Fibroblast of lung (primary cell): ENCODE data around the gene EML1. TPM values are rescaled to one million over a fixed set of nuclear protein-coding genes. Genes with fewer than 3 reads are reported as not detected.

ENCODE experiments used
- DNase-seq, 2 donors: peaks; one replicate each; pipeline versions ENCODE4 v3.0.0 to v3.0.0-alpha.2; 2010; ENCODE audit warnings: low read depth in 2 of 2
- H2AFZ ChIP-seq: 2 replicates; pipeline ENCODE4 v1.5.1; 2012; ENCODE audit warnings: low read length, control low read depth, inconsistent platforms
- H3K27ac ChIP-seq: 2 replicates; pipeline ENCODE4 v1.5.1; 2011; ENCODE audit warnings: low read length, control low read depth; ENCODE audit not compliant: insufficient read depth
- H3K27me3 ChIP-seq: 2 replicates; pipeline ENCODE4 v1.5.1; 2011; ENCODE audit warnings: mild to moderate bottlenecking, low read length; ENCODE audit not compliant: control insufficient read depth, insufficient read depth
- H3K36me3 ChIP-seq: 2 replicates; pipeline ENCODE4 v1.5.1; 2011; ENCODE audit warnings: low read length; ENCODE audit not compliant: control insufficient read depth, insufficient read depth
- H3K4me1 ChIP-seq: 2 replicates; pipeline ENCODE4 v1.5.1; 2011; ENCODE audit warnings: low read length; ENCODE audit not compliant: control insufficient read depth, insufficient read depth; ENCODE audit errors: extremely low read depth
- H3K4me2 ChIP-seq: 2 replicates; pipeline ENCODE4 v1.5.1; 2011; ENCODE audit warnings: low read length, control low read depth; ENCODE audit not compliant: insufficient read depth; ENCODE audit errors: extremely low read depth
- H3K4me3 ChIP-seq, 4 experiments: fragments of 200-600 bp in 1 of 4; sonication (generic) in 1 of 4; replicated peaks in 1 of 4; 2 replicates each; pipeline ENCODE4 v1.5.1; 2011 to 2016; ENCODE audit warnings: low read length in 4 of 4, low read depth in 3 of 4, mild to moderate bottlenecking in 3 of 4, control low read depth in 2 of 4, inconsistent platforms in 1 of 4, mixed read lengths in 1 of 4; ENCODE audit not compliant: insufficient read depth in 1 of 4; ENCODE audit errors: control extremely low read depth in 1 of 4
- H3K79me2 ChIP-seq: 2 replicates; pipeline ENCODE4 v1.5.1; 2012; ENCODE audit warnings: mild to moderate bottlenecking, low read length, inconsistent platforms; ENCODE audit not compliant: control insufficient read depth, insufficient read depth
- H3K9ac ChIP-seq: 2 replicates; pipeline ENCODE4 v1.5.1; 2011; ENCODE audit warnings: mild to moderate bottlenecking, low read length, control low read depth; ENCODE audit not compliant: insufficient read depth
- H3K9me3 ChIP-seq: 2 replicates; pipeline ENCODE4 v1.5.1; 2012; ENCODE audit warnings: low read depth, low read length; ENCODE audit not compliant: control insufficient read depth, insufficient read depth
- H4K20me1 ChIP-seq: 2 replicates; pipeline ENCODE4 v1.5.1; 2011; ENCODE audit warnings: low read length; ENCODE audit not compliant: control insufficient read depth, insufficient read depth; ENCODE audit errors: extremely low read depth
- EZH2 ChIP-seq: IDR thresholded peaks from 2 replicates; pipeline ENCODE4 v1.5.1; 2012; ENCODE audit warnings: low read length, control low read depth, mild to moderate bottlenecking; ENCODE audit errors: missing control alignments
- polyA plus RNA-seq, 2 donors: library from polyadenylated mRNA; depleted of rRNA in 1 of 2; stranded (reverse) in 1 of 2; unstranded in 1 of 2; fragments of >200 nt; gene quantifications; 2 replicates each; pipeline ENCODE4 v1.2.1, GENCODE V29; 2011 to 2012; ENCODE audit warnings: missing spikeins in 1 of 2
- total RNA-seq: library from RNA; depleted of rRNA; stranded (reverse); fragments of >200 nt; gene quantifications from 2 replicates; pipeline ENCODE4 v1.2.1, GENCODE V29; 2014
- TF ChIP-seq, protein P1 (sequence below), 2 donors: IDR thresholded peaks in 1 of 2; conservative IDR thresholded peaks in 1 of 2; 1 replicate in 1 of 2; 2 replicates in 1 of 2; pipeline ENCODE4 v1.5.1; 2011 to 2012; ENCODE audit warnings: low read length in 2 of 2, control low read depth in 1 of 2, inconsistent platforms in 1 of 2, low read depth in 1 of 2, mild to moderate bottlenecking in 1 of 2

EML1 gene
- total and polyA plus RNA-seq, 2 donors (not counting 1 experiment from before 2014, with no cell fraction given): 22.4 to 74.5 TPM

DNA sequence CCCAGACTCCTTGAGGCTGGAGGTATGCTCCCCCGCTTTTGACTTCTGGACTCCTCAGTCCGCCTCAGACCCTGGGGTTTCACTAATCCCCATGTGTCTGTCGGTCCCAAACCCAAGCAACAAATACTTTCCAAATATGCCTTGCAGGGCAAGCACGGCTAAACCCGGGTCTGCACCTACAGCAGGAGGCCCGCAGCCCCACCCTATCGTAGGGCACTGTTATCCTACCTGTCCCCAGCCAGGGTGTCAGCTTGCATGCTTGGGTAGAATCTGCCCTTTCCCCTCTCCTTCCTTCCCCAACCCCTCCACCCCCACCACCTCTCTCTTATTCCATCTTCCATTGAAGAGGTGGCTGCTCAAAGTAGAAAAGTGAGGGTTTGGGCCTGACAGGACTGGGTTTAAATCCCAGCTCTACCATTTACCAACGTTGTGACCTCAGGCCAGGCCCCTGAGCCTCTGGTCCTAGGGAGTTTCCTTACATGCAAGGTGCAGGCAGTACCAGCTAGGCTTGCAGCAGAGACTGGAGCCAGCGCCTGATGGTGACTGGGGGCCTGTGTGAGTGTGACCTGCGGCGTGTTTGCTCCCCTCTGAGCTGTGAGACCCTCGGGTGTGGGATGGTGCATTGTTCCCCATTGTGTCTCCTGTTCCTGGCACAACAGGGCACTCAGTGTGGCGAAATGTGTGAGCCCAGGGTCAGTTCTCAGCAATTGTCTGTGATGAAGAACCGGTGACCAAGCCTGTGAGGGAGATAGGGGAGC lies 11.2 kb upstream of the EML1 start:
- Histone ChIP-seq H2AFZ (no peak overlapping the region), H3K9me3 (no peaks in the 10 kb centered on the region)

DNA sequence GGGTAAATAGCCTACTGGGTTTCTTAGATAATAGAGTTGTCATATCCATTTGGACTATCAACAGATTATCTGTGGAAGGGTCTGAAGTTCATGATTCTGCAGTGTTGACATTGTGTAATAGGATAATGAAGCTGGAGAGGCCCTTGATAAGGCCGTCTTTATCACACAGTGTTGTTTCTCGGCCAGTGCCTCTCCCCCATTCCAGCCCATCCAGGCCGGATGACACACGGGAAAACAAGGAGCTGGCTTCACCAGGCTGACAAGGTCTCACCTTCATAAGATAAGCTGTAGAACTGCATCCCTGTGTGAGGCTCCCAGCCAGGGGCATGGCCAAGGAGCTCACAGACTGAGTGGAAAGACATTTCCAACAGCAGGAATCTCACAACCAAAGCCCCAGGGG lies 8.7 kb upstream of the EML1 start:
- no peak overlapping the region for H3K4me3 ChIP-seq
- no peaks in the 10 kb centered on the region for H3K4me1 ChIP-seq
- H3K79me2 ChIP-seq: no peaks in the 10 kb centered on the region
- no peak for DNase-seq
- no peaks in the 10 kb centered on the region for H4K20me1 ChIP-seq
- TF ChIP-seq, protein P1, sequence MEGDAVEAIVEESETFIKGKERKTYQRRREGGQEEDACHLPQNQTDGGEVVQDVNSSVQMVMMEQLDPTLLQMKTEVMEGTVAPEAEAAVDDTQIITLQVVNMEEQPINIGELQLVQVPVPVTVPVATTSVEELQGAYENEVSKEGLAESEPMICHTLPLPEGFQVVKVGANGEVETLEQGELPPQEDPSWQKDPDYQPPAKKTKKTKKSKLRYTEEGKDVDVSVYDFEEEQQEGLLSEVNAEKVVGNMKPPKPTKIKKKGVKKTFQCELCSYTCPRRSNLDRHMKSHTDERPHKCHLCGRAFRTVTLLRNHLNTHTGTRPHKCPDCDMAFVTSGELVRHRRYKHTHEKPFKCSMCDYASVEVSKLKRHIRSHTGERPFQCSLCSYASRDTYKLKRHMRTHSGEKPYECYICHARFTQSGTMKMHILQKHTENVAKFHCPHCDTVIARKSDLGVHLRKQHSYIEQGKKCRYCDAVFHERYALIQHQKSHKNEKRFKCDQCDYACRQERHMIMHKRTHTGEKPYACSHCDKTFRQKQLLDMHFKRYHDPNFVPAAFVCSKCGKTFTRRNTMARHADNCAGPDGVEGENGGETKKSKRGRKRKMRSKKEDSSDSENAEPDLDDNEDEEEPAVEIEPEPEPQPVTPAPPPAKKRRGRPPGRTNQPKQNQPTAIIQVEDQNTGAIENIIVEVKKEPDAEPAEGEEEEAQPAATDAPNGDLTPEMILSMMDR (conservative IDR thresholded peaks at IDR 0.05 in 1 of 2, IDR thresholded peaks at IDR 0.05 in 1 of 2; ENCODE audit: low read depth in 1 of 2, low read length in 2 of 2): no peak
- no peak for TF ChIP-seq EZH2
- H3K27me3 ChIP-seq: no peaks in the 10 kb centered on the region
- H3K9ac ChIP-seq: no peak overlapping the region
- H3K4me2 ChIP-seq: no peak overlapping the region
- no peak overlapping the region for H3K27ac ChIP-seq
- no peaks in the 10 kb centered on the region for H3K36me3 ChIP-seq
- no peak overlapping the region for H2AFZ ChIP-seq
- H3K9me3 ChIP-seq: no peaks in the 10 kb centered on the region

More for the DNA sequence above, 11.2 kb upstream of the EML1 start:
- Histone ChIP-seq H3K4me3 (no peak overlapping the region), H3K9ac (no peak overlapping the region), H3K27me3 (no peaks in the 10 kb centered on the region), H3K36me3 (no peaks in the 10 kb centered on the region), H3K4me2 (no peak overlapping the region), H3K79me2 (no peaks in the 10 kb centered on the region), H4K20me1 (no peaks in the 10 kb centered on the region), H3K4me1 (no peaks in the 10 kb centered on the region), H3K27ac (no peak overlapping the region)
- DNase-seq: no peak
- TF ChIP-seq EZH2: no peak
- TF ChIP-seq, protein P1 (conservative IDR thresholded peaks at IDR 0.05 in 1 of 2, IDR thresholded peaks at IDR 0.05 in 1 of 2; ENCODE audit: low read depth in 1 of 2, low read length in 2 of 2): no peak

DNA sequence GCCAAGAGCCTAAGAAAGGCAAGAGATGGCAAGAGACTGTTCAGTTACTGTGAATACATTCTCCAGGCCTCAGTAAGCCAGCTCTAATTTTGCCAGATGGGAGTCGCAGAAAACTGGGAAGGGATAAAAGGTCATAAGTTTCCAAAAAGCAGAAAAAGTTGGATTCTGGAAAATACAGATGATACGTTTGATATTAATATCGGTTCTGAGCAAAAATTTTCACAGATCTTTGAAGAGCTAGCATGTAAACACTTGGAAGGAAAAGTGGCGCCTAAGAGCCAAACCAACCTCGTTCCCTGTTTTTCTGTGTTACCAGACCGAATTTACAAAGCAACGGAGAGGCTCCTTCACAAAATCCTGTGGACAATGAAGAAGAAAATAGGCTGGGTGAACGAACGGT lies 7.8 kb upstream of the EML1 start:
- Histone ChIP-seq H3K27me3 (no peaks in the 10 kb centered on the region), H2AFZ (no peak overlapping the region), H3K4me3 (no peak overlapping the region), H3K9me3 (no peaks in the 10 kb centered on the region), H3K9ac (no peak overlapping the region), H3K4me2 (no peak overlapping the region), H3K36me3 (no peaks in the 10 kb centered on the region), H3K27ac (no peak overlapping the region), H3K4me1 (no peaks in the 10 kb centered on the region), H3K79me2 (no peaks in the 10 kb centered on the region), H4K20me1 (no peaks in the 10 kb centered on the region)
- TF ChIP-seq EZH2: no peak
- TF ChIP-seq, protein P1 (conservative IDR thresholded peaks at IDR 0.05 in 1 of 2, IDR thresholded peaks at IDR 0.05 in 1 of 2; ENCODE audit: low read depth in 1 of 2, low read length in 2 of 2): no peak
- no peak for DNase-seq
